Measurements from ENCODE around the gene BAIAP2. TPM values are rescaled to one million over a fixed set of nuclear protein-coding genes. Genes with fewer than 3 reads are reported as not detected.
A peak's percentile ranks its signal among the peaks of the same experiment; 100 is the strongest.

Gene BAIAP2
- total and polyA plus RNA-seq, 2 donors, result 11.8 to 41.5 TPM

DNA sequence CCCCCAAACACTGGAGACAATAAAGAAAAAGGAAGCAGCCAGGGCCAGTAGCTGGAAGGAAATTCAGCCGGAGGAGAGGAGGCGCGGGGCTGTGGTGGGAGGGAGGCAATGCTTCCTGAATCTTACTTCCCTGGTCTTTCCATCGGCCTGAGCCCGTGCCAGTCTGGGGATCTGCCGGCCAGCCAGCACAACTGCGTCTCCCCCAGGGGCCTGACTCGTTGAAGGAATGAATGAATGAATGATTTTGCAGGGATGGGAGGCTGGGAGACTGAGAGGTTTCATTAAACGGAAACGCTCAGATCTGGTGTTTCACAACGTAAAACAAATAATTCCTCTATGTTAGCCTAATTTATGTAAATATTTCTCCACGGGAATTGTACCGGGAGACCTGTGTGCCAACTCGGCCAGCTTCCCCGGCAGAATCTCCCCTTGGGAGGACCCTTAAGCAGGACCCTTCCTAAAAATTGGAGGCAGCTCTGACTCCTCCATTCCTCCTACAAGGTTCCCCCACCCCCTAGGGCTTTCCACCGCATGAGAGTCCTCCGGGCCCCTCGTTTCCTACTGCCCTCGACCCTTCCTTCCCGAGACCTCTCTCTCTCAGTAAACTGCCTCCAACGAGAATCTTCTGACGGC, 1.3 kb upstream of the BAIAP2 start:
- Histone ChIP-seq H3K27ac (ENCODE audit: low read depth) (no peak overlapping the region), H3K36me3 (ENCODE audit: insufficient read depth) (no peaks in the 10 kb centered on the region), H3K4me1 (ENCODE audit: insufficient read depth) (no peaks in the 10 kb centered on the region), H3K4me3 (ENCODE audit: low read depth, low read length) (peak overlapping the region; percentile 79)
- DNase-seq (ENCODE audit: extremely low spot score), result no peak
- 27% methylated on average over 22 of the region's 22 CpGs for WGBS

DNA sequence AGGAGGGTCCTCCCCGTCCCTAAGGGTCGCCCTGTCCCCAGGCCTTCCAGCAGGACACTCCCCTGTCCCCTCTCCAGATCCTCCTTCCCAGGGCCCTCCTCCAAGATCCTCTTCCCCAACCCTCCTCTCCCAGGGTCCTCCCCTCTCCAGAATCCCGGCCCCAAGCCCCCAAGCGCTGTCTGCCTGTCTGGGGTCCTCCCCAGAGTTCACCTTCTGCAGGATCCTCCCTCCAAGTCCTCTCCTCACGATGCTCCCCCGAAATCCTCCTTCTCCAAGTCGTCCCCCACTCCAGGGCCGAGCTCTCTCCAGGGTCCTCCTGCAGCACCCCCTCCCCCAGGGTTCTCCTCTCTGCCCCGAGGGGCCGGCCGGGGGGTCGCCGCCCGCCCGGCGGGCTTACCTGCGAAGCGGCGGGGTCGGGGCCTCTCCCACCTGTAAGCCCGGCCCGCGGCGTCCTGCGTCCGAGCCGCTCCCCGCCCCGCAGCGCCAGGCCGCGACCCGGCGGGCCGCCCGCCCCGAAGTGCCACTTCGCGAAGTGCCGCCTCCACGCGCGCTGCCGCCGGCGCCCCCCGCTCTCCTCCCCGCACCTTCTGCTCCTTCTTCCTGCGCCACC, 678 bp upstream of the BAIAP2 start:
- Histone ChIP-seq H3K27ac (ENCODE audit: low read depth) (no peak overlapping the region), H3K4me1 (ENCODE audit: insufficient read depth) (no peaks in the 10 kb centered on the region), H3K4me3 (ENCODE audit: low read depth, low read length) (peak overlapping the region; percentile 79), H3K36me3 (ENCODE audit: insufficient read depth) (no peaks in the 10 kb centered on the region)
- WGBS, result 1% methylated on average over 48 of the region's 49 CpGs
- DNase-seq (ENCODE audit: extremely low spot score), result no peak

- no peaks in the 10 kb centered on the region for H3K36me3 ChIP-seq (ENCODE audit: insufficient read depth)
- 13% methylated on average over 66 of the region's 66 CpGs for WGBS
- peak overlapping the region; percentile 79 for H3K4me3 ChIP-seq (ENCODE audit: low read depth, low read length)
- no peak overlapping the region for H3K27ac ChIP-seq (ENCODE audit: low read depth)
- H3K4me1 ChIP-seq (ENCODE audit: insufficient read depth), result no peaks in the 10 kb centered on the region
- DNase-seq (ENCODE audit: extremely low spot score), result no peak
Measured at GRCh38 chr17:81035521-81036196, 708 bp downstream of the BAIAP2 start.

DNA sequence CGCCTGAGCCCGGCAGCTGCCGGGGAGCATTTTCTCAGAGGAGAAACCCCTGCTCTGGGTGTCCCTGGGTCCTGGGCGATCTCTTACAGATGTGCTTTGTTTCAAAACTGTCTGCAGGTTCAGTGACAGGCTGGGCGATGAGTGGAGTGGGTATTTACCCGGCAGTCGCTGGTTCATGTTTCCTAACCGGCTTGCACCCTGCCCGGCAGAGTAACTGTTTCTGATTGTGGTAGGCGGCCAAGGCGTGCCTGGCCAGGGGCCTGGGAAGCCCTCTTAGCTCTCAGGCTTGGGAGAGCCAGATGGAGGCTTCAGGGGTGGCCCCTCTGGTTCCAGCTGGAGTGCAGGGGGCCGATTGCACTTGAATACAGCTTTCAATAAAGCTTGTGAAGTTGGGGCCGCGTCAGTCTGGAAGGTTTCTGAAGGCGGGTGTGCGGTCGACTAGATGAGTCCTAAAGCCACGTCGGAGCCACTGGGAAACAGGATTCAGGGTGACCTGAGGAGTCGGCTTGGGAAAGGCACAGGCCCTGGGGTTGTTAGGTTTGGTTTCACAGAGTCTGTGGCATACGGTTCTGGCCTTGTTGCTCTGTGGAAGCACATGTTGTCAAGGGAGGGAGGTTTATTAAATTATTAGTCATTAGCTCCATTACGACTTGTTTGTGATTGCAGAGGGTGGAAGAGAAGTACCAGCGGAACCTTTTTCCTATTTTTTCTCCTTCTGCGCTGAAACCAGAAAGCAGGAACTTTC, 1.4 kb downstream of the BAIAP2 start:
- WGBS, result 77% methylated on average over 24 of the region's 24 CpGs
- Histone ChIP-seq H3K4me1 (ENCODE audit: insufficient read depth) (no peaks in the 10 kb centered on the region), H3K4me3 (ENCODE audit: low read depth, low read length) (peak overlapping the region; percentile 79), H3K27ac (ENCODE audit: low read depth) (no peak overlapping the region), H3K36me3 (ENCODE audit: insufficient read depth) (no peaks in the 10 kb centered on the region)
- DNase-seq (ENCODE audit: extremely low spot score), result no peak

DNA sequence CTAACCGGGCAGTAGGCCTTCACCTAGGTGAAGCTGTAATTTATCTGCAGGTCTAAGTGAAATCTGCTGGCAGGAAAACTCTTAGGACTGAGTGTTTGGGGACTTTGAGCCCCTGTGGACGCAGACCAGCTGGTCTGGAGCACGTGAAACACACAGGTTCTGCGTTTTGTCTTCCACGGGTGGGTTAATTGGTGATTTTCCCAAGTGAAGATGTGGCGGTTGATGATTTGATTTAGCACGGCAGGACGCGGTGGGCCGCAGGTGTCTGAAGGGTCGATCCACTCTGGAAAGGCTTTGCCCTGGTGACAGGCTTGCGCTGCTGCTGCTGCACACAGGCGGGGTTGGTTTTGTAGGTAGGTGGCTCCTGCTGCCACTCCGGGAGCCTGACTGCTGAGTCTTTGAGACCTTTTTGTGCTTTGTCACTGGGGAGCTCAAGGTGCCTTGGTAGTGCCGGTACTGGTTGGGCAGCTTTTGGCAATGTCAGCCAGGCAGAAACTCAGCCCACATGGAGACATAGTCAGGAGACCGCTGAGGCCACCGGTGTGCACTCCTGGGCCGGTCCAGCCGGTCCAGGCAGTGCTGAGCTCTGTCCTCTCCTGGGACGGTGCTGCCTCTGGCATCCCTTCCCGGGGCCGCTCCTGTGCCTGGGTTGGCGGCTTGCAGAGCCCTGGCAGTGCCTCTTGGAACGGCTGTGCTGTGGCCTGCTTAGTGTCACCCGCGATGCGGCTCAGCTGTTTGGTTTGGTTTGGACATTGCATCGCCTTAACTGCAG, 2.3 kb downstream of the BAIAP2 start:
- no peak for DNase-seq (ENCODE audit: extremely low spot score)
- Histone ChIP-seq H3K36me3 (ENCODE audit: insufficient read depth) (no peaks in the 10 kb centered on the region), H3K27ac (ENCODE audit: low read depth) (peak overlapping the region; percentile 69), H3K4me1 (ENCODE audit: insufficient read depth) (no peaks in the 10 kb centered on the region), H3K4me3 (ENCODE audit: low read depth, low read length) (no peak overlapping the region)
- 79% methylated on average over 28 of the region's 28 CpGs for WGBS

DNA sequence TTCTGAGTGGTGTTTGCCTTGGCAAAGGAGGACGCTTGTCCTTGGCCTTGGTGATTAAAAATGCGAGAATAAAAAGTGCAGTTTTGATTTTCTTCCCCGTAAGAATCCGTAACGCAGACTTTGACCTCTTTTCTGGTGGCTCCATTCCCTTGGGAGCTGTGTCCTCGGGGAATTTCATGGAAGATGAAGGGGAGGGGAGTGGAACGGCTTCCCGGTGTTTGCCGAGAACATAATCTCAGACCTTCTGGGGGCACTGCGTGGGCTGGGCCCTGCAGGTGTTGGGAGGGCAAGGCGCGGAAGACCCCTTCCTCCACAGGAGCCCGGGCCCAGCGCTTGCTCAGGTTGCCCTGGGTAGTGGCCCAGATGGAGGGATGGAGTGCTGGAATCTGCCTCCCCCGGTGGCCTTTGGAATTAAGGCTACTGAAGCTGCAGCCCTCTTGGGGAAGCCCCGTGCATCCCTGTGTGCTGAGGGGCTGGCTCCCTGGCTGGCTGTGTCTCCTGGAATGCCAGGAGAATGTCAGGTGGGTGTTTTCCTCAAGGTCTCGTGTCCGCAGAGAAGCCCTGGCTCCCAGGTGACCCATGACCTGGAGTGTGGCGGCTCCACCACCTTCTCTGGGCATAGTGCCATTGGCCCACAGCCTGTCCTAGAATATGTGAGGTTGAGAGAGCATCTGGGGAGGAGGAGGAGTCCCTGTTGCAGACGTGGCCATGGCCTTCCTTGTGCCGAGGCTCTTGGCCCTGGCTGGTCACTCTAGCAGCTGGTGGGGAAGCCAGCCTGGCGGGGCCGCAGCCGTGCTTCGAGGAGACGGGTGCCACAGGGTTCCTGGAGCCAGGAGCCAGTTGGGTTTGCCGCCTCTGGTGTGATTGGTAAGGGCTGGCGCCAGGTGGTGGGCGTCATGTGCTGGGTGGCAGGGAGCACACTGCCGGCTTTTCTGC, 3.1 kb downstream of the BAIAP2 start:
- no peaks in the 10 kb centered on the region for H3K4me1 ChIP-seq (ENCODE audit: insufficient read depth)
- 77% methylated on average over 30 of the region's 30 CpGs for WGBS

DNA sequence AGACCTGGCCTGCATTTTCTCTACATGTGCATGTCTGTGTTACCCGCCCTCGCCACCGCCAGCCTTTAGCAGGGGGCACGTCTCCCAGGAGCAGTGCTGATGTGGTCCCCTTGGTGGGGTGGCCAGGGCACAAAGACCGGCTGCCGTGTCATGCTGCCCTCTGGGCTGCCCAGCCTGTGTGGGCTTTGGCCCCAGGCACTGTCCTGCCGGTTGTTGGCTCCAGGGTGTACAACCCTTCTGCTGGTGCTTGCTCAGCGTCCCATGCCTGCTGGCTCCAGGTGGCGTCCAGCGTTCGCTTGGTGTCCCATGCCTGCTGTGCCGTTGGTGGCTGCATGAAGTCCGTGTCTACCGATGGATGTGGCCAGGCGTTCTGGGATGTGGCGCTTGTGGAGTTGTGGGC, 4.1 kb downstream of the BAIAP2 start:
- no peak for DNase-seq (ENCODE audit: extremely low spot score)
- Histone ChIP-seq H3K4me1 (ENCODE audit: insufficient read depth) (no peaks in the 10 kb centered on the region), H3K36me3 (ENCODE audit: insufficient read depth) (no peaks in the 10 kb centered on the region), H3K4me3 (ENCODE audit: low read depth, low read length) (no peak overlapping the region), H3K27ac (ENCODE audit: low read depth) (no peak overlapping the region)
- WGBS, result 90% methylated on average over 16 of the region's 16 CpGs

More for the DNA sequence above, 3.1 kb downstream of the BAIAP2 start:
- DNase-seq (ENCODE audit: extremely low spot score), result no peak
- Histone ChIP-seq H3K36me3 (ENCODE audit: insufficient read depth) (no peaks in the 10 kb centered on the region), H3K27ac (ENCODE audit: low read depth) (no peak overlapping the region), H3K4me3 (ENCODE audit: low read depth, low read length) (no peak overlapping the region)

GRCh38 chr17:81039854-81040758, 5.2 kb downstream of the BAIAP2 start:
- Histone ChIP-seq H3K36me3 (ENCODE audit: insufficient read depth) (no peaks in the 10 kb centered on the region), H3K4me3 (ENCODE audit: low read depth, low read length) (no peak overlapping the region), H3K27ac (ENCODE audit: low read depth) (no peak overlapping the region), H3K4me1 (ENCODE audit: insufficient read depth) (peaks cover 1% of the 10 kb centered on the region)
- WGBS, result 63% methylated on average over 28 of the region's 28 CpGs
- DNase-seq (ENCODE audit: extremely low spot score), result no peak

- H3K27ac ChIP-seq (ENCODE audit: low read depth), result no peak overlapping the region
- peaks cover 1% of the 10 kb centered on the region for H3K4me1 ChIP-seq (ENCODE audit: insufficient read depth)
- no peak overlapping the region for H3K4me3 ChIP-seq (ENCODE audit: low read depth, low read length)
- WGBS, result 56% methylated on average over 6 of the region's 6 CpGs
- H3K36me3 ChIP-seq (ENCODE audit: insufficient read depth), result no peaks in the 10 kb centered on the region
- no peak for DNase-seq (ENCODE audit: extremely low spot score)
Measured at GRCh38 chr17:81040791-81041337, 5.9 kb downstream of the BAIAP2 start.

DNA sequence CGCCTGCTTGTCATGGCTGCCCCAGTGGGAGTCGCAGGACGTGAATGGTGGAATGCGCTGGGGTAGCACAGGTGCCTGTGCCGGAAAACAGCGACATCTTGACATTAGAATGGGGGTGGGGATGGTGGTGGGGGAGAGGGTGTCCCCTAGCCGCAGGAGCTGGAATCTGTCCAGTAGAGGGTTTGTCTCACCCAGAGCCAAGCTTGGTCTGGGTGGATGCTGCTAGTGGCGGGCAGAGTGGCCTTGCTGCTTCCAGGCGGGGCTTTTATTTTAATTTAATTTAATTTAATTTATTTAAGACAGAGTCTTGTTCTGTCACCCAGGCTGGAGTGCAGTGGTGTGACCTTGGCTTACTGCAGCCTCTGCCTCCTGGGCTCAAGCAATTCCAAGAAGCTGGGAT, 7.7 kb downstream of the BAIAP2 start:
- WGBS, result 97% methylated on average over 9 of the region's 9 CpGs
- Histone ChIP-seq H3K4me1 (ENCODE audit: insufficient read depth) (peaks cover 1% of the 10 kb centered on the region), H3K4me3 (ENCODE audit: low read depth, low read length) (no peak overlapping the region), H3K36me3 (ENCODE audit: insufficient read depth) (no peaks in the 10 kb centered on the region), H3K27ac (ENCODE audit: low read depth) (no peak overlapping the region)
- DNase-seq (ENCODE audit: extremely low spot score), result no peak

- Histone ChIP-seq H3K27ac (ENCODE audit: low read depth) (peak overlapping the region; percentile 23), H3K4me1 (ENCODE audit: insufficient read depth) (peaks cover 1% of the 10 kb centered on the region), H3K4me3 (ENCODE audit: low read depth, low read length) (no peak overlapping the region), H3K36me3 (ENCODE audit: insufficient read depth) (no peaks in the 10 kb centered on the region)
- WGBS, result 88% methylated on average over 19 of the region's 19 CpGs
- no peak for DNase-seq (ENCODE audit: extremely low spot score)
Measured at GRCh38 chr17:81043319-81043724, 8.4 kb downstream of the BAIAP2 start.
